OCI-M2 (cell line): ENCODE data around the gene CLEC4M.
"Not testable (repeated sequence)": the region's sequence is repeated elsewhere in the genome, so short reads cannot be mapped to it uniquely, and the experiment has no call there.

Experiments used
- DNase-seq: peaks from one replicate; lab custom pipeline; 2025; ENCODE audit not compliant: unreplicated experiment; lab: John Stamatoyannopoulos, UW

CLEC4M gene

GRCh38 chr19:7799640-7800355 lies 36.8 kb downstream of the CLEC4M start:
- peak; percentile 65 for DNase-seq

GRCh38 chr19:7801020-7801570 lies 38.1 kb downstream of the CLEC4M start:
- DNase-seq = no peak

GRCh38 chr19:7806234-7806633 lies 43.2 kb downstream of the CLEC4M start:
- no peak for DNase-seq

GRCh38 chr19:7806876-7807275 lies 43.8 kb downstream of the CLEC4M start:
- DNase-seq = no peak

GRCh38 chr19:7808108-7808507 lies 45.1 kb downstream of the CLEC4M start:
- DNase-seq = no peak

GRCh38 chr19:7811989-7812388 lies 48.9 kb downstream of the CLEC4M start:
- DNase-seq = no peak

- no peak for DNase-seq
Observed at GRCh38 chr19:7815325-7815724, 52.3 kb downstream of the CLEC4M start.

GRCh38 chr19:7816040-7816439 lies 53.0 kb downstream of the CLEC4M start:
- DNase-seq = not testable (repeated sequence)

- DNase-seq = no peak
Observed at GRCh38 chr19:7817801-7818200, 54.8 kb downstream of the CLEC4M start.

- DNase-seq = no peak
Observed at GRCh38 chr19:7818806-7819205, 55.8 kb downstream of the CLEC4M start.
